ENCODE results near the gene DNAH10.
"Not testable (repeated sequence)": the region's sequence is repeated elsewhere in the genome, so short reads cannot be mapped to it uniquely, and the experiment has no call there.

The DNAH10 gene

DNA sequence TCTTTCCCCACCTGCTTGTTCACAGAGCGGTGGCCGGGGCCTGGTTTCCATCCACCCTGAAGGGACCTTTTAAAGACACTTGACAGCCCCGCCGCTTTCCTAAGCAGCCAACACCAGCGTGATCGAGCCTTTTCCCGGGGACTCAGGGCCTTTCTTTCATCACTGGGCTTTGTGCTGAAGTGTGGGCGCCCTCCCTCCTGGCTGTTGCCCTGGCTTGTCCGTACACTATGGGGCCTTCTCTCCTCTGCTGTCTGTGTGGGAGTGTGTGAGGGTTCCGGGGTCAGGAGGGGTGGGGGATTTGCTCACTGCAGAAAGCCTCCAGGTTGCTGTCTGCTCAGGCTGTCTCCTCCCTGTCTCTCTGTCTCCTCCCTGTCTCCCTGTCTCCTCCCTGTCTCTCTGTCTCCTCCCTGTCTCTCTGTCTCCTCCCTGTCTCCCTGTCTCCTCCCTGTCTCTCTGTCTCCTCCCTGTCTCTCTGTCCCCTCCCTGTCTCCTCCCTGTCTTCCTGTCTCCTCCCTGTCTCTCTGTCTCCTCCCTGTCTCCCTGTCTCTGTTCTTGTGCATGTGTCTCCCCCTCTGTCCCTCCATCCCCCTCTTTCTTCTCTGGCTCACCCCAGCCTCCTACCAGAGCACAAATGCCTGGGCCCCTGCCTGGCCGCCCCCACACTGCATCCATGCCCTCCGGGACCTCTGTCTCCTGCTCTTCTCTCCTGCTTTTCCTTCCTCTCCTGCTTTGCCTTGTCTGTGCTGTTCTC is 145.8 kb downstream of the DNAH10 start:
- DNase-seq, result peak in 4 of 56 donors; percentile 12 to 20 (median 17)

DNA sequence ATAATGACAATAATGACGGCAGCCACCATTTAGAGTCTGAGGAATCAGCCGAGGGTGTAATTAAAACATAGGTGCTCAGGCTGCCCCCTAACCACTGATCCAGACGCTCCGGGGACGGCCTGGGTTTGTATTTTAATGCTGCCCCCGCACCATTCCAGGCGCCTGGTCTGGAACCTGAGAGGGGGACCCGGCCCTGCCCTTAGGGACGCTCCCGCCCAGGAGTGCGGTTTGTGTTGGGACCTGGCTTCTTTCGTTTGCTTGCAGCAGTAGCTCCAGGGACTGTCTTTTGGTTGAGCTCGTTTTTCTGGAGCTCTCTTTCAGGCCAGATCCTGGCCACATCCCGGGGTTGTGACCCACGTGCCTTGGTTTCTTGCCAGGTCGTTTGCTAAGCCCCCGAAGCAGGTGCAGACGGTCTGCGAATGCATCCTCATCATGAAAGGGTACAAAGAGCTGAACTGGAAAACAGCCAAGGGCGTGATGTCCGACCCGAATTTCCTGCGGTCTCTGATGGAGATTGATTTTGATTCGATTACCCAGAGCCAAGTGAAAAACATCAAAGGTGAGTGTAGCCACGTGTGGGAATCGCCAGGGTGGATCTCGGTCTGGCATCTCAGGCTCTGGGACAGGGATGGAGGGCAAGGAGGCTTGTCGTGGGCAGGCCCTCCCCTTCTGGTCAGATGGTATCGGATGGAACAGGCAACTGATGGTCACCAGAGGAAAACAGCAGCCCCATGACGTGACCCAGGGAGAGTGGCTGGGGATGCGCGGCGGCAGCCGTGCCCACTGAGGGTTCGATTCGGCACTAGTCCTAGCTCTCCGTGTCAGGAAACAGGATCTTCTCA is 147.0 kb downstream of the DNAH10 start:
- peak in 3 of 56 donors; percentile 15 to 60 (median 34) for DNase-seq

DNA sequence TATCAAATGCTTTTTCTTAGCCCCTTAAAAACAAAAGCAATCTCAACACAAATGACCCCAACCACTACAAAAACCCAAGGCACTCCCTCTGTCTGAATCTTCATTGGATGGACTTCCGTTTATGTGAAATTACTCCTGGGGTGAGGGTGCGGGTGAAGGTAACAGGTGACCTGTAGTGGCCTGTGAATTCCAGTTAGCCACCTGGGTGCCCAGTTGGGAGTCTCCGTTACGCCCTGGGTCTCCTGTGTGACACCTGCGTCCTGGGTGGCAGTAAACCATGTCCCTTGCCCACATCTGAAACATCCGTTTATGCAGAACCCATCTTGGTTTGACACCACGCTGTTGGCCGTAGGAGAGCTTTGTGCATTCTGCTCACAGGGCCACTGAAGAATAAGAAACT is 148.0 kb downstream of the DNAH10 start:
- no peak for DNase-seq

DNA sequence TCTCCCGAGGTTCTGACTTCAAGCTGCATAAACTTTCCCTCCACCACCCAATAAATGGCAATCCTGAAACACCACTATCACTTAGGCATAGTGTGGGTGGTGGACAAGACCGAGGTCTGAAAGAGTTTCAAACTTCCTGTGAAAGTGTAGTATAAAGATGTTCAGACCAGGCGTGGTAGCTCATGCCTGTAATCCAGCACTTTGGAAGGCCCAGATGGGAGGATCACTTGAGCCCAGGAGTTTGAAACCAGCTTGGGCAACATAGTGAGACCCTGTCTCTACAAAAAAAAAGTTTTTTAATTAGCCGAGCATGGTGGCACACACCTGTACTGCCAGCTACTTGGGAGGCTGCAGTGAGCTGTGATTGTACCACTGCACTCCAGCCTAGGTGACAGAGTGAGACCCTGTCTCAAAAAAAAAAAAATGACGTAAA is 148.7 kb downstream of the DNAH10 start:
- DNase-seq, result no peak

DNA sequence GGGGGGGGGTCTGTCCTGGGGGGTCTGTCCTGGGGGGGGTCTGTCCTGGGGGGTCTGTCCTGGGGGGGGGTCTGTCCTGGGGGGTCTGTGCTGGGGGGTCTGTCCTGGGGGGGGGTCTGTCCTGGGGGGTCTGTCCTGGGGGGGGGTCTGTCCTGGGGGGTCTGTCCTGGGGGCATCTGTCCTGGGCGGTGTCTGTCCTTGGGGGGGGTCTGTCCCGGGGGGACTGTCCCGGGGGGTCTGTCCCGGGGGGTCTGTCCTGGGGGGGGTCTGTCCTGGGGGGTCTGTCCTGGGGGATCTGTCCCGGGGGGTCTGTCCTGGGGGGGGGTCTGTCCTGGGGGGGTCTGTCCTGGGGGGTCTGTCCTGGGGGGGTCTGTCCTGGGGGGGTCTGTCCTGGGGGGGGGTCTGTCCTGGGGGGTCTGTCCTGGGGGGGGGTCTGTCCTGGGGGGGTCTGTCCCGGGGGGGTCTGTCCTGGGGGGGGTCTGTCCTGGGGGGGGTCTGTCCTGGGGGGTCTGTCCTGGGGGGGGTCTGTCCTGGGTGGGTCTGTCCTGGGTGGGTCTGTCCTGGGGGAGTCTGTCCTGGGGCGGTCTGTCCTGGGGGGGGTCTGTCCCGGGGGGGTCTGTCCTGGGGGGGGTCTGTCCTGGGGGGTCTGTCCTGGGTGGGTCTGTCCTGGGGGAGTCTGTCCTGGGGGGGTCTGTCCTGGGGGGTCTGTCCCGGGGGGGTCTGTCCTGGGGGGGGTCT is 149.7 kb downstream of the DNAH10 start:
- DNase-seq, result not testable (repeated sequence)

DNA sequence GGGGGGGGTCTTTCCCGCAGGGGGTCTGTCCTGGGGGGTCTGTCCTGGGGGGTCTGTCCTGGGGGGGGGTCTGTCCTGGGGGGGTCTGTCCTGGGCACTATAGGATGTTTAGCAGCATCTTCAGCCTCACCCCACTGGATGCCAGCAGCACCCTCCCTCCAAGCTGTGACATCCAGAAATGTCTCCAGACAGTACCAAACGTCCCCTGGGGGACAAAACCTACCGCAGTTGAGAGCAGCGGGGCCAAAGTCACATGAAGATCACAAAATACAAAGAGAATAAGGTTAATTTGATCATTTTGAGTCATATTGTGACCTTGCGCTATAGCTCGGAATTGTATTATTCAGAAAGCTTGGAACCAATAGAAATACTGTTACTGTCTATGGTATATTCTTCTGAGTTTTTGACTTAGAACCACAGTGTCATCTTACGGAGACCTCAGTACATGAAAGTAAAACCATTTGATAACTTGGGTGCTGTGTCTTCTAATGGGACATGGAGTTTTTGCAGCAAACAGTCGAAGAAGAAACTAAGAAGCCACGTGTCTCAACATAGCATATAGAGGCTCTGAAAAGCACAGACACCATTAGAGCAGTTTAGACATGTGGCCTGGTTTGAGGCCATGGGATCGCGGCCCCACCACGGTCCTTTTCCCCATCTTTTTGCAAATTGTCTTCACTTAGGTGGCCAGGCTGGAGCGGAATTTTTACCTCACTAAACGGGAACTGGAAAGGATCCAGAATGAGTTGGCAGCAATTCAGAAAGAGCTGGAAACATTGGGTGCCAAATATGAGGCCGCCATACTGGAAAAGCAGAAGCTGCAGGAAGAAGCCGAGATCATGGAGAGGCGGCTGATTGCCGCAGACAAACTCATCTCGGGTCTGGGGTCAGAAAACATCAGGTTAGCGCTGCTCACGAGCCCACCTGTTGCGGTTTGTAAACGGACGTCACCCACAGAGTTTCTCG is 150.6 kb downstream of the DNAH10 start:
- no peak for DNase-seq

DNA sequence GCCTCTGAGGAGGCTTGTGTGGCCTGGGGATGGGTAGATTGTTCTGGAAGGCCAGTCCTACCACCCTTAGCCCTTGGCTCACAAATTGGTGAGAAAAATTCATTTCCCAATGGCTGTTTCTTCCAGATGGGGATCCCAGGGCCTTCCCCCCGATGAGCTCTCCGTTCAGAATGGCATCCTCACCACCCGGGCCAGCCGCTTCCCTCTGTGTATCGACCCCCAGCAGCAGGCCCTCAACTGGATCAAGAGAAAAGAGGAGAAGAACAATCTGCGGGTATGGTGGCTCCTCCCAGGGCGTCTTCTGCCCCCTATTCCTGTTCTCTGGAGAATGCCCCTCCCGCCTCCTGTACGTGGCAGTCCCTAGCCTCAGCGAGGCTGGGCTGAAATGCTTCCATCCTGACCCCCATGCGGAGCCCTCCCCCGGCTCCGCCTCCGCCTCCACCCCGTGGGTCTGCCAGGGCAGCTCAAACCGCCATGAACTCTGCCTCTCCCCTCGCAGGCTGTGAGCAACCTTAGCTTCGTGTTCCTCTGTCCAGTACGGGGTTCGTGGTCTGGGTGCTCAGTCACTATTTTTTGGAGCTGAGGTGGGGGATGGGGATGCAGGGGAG is 152.7 kb downstream of the DNAH10 start:
- no peak for DNase-seq

DNA sequence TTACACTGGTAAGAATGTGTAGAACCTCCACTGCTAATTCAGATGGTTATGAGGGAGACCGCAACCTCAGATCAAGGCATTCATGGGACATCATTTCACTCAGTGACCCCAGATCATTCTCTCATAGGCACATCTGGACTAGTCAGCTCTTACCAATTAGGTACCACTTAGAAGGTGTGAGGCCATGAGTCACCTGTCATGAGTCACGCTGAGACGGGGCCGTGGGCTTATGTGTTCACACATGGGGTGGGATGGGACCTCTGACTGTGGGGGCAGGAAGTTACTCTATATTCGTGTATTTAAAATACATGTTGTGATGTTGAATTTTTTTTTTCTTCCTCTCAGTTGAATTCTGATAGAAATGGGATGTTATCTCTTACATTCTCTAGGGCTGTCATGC is 154.6 kb downstream of the DNAH10 start:
- no peak for DNase-seq

DNA sequence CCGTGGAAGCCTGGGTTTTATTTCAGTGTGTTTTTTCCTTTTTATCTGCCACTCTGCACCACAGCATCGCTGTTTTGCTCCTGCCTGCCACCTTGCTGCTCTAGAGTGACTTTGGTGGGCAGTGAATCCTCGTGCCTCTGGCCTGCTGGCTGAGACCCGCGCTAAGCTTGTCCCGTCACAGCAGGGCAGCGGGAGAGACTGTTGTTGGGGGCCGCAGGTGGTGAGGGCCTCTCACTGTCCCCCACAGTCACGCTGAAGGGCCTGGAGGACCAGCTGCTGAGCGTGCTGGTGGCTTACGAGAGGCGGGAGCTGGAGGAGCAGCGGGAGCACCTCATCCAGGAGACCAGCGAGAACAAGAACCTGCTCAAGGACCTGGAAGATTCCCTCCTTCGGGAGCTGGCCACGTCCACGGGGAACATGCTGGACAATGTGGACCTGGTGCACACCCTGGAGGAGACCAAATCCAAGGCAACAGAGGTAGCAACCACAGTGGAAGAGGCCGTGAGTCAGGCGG is 155.3 kb downstream of the DNAH10 start:
- no peak for DNase-seq

DNA sequence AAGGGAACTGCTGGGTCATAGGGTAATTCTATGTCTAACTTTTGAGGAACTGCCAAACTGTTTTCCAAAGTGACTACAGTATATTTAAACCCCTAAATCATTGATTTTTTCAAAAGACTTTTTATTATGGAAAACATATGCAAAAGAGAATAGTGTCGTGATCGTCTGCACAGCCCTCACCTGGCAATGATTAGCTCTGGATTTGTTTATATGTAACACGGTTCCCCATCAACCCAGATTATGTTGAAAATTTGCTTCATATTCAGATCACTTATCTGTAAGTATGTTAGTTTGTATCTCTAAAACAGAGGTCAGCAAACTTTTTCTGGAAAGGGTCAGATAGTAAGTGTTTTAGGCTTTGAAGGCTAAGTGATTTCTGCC is 157.9 kb downstream of the DNAH10 start:
- no peak for DNase-seq

DNA sequence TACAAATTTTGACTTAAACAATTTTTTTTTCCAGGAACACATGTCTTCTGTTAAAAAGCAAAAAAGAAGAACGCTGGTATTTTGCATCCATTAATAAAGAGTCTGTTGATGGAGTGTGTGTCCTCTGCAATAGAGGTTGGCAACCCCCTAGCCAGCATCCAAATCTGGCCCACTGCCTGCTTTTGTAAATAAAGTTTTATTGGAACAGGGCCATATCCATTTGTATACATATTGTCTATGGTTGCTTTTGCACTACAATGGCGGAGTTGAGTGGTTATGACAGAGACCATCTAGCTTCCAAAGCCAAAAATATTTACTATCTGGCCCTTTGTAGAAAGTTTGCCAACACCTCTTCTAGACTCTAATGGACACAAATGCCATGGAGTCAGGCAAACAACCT is 160.9 kb downstream of the DNAH10 start:
- no peak for DNase-seq

DNA sequence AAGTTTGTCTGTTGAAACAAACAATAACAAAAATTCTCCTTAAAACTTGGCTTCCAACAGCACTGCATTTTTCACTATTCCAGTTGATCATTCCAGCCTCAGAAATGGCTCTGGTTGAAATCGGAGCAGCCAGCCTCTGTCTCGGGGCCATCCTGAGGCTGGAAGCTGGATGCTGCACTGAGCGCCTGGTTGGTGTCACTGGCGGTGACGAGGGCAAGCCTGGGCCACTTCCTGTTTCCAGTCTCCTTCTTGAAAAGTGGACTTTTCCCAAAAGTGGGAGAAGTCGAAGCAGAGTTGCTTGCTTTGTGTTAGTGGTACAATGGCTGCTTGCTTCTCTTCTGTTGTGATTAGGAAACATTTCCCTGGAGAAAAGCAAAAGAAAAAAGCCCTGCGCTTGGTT is 161.8 kb downstream of the DNAH10 start:
- no peak for DNase-seq

DNA sequence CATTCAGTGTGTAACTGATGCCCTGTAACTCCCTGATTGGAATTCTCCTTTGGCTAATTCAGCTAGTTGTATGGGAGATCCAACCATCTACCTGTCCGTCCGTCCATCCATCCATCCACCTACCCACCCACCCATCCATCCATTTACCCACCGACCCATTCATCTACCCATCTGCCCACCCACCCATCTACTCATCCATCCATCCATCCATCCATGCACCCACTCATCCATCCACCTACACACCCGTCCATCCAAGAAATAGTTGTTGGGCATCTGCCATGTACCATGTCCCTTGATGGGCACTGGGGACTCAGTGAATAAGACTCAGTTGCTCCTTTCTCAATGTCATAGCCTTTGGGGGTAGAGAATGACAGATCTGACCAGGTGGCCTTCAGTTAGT is 162.4 kb downstream of the DNAH10 start:
- DNase-seq, result no peak

DNA sequence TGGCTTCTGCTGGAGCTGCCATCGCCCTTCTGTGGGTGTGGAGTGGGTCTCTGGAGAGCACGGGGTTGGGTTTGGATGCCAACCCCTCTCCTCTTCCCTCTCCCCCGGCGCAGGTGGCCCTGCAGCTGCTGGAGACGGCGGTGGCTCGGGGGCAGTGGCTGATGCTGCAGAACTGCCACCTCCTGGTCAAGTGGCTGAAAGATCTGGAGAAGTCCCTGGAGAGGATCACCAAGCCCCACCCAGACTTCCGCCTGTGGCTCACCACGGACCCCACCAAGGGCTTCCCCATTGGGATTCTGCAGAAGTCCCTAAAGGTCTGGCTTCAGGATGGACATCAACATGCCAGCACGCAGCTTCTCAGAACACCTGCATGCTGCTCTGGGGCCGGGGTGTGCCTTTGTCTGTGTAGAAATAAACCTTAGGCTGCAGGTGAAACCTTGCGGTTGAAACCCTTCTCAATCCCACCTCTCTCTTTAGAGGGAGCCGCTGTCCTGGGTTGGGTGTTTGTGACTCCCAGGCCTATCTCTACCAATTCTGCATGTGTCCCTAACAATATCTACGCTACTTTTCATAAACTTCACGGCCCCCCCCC is 166.3 kb downstream of the DNAH10 start:
- no peak for DNase-seq

DNA sequence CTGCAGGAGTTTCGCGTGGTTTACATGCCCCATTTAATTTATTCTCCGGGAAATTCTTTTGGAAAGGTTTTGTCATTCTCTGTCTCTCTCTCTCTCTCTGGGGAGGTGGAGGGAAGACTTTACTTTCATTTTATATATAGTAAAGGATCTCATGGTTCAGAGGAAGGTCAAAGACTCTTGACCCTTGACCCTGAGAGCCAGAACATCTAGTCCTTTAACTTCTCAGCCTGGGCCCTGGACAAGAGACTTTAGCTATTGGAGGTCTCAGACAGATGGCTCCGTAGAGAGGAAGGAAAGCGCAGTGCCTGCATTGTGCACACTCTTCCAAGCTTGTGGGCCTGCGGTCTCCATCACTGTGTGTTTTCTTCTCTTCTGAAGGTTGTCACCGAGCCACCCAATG is 166.8 kb downstream of the DNAH10 start:
- DNase-seq, result no peak

DNA sequence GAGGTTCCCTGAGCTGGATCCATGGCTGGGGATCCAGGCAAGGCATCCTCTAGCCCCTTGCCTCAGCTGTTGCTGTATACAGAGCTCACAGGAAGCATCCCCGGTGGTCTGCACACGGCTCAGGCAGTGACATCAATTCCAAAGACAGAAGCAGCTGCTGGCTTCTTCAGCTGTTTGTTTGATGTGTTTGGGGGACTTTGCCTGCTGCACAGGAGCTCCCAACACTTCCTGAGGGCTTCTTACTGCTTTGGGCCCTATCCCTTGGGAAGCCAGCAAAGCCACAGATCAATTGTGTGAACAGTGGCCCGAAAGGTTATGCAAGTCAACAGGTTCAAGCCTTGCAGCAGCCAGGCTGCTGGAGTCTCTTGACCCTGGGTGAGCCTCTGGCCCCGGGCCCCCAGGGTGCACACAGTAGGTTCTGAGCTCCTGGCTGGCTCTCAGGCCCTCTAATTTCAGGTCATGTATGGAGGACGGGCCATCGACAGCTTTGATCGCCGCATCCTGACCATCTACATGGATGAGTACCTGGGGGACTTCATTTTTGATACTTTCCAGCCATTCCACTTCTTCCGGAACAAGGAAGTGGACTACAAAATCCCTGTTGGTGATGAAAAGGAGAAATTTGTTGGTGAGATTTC is 168.0 kb downstream of the DNAH10 start:
- DNase-seq, result no peak

DNA sequence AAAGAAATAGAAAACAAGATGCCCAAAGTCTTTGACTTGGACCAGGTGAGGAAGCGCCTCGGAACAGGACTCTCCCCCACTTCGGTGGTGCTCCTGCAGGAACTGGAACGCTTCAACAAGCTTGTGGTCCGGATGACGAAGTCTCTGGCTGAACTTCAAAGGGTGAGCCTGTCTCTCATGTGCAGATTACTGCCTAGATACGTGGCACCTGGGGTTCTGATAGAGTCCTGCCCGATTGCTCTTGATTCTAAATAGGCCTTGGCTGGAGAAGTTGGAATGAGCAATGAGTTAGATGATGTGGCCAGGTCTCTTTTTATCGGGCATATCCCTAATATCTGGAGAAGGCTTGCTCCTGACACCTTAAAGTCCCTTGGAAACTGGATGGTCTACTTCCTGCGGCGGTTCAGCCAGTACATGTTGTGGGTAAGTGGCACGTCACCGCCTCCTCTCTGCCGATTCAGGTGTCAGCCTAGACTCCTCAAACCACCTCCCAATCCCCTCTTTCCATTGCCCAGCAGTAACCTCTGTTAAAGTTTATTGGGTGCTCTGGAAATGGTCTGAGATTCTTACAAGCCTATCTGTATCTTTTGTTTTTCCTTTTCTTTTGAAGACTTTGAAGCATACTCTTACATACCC is 169.7 kb downstream of the DNAH10 start:
- DNase-seq, result no peak

DNA sequence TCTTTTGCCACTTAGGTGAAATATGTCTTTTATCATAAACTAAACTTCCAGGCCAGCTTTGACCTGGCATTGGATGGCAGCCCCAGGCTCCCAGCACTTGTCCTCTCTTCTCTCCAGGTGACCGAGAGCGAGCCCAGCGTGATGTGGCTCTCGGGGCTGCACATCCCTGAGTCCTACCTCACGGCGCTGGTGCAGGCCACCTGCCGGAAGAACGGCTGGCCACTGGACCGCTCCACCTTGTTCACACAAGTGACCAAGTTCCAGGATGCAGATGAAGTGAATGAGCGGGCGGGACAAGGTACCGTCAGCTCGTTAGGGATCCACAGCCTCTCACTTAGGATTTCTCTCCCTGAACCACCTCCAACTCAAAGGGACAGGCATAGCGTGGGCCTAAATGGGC is 171.1 kb downstream of the DNAH10 start:
- DNase-seq, result no peak
